GM21576 (cell line): ENCODE data around the gene CATSPER2.
"Not testable (repeated sequence)": the region's sequence is repeated elsewhere in the genome, so short reads cannot be mapped to it uniquely, and the experiment has no call there.

ENCODE experiments used
- ATAC-seq: cut with Tn5 transposase; IDR thresholded peaks from one replicate; pipeline ENCODE4 v1.9.1; 2021; ENCODE audit warnings: mild to moderate bottlenecking, moderate library complexity; ENCODE audit not compliant: unreplicated experiment

The CATSPER2 gene

DNA sequence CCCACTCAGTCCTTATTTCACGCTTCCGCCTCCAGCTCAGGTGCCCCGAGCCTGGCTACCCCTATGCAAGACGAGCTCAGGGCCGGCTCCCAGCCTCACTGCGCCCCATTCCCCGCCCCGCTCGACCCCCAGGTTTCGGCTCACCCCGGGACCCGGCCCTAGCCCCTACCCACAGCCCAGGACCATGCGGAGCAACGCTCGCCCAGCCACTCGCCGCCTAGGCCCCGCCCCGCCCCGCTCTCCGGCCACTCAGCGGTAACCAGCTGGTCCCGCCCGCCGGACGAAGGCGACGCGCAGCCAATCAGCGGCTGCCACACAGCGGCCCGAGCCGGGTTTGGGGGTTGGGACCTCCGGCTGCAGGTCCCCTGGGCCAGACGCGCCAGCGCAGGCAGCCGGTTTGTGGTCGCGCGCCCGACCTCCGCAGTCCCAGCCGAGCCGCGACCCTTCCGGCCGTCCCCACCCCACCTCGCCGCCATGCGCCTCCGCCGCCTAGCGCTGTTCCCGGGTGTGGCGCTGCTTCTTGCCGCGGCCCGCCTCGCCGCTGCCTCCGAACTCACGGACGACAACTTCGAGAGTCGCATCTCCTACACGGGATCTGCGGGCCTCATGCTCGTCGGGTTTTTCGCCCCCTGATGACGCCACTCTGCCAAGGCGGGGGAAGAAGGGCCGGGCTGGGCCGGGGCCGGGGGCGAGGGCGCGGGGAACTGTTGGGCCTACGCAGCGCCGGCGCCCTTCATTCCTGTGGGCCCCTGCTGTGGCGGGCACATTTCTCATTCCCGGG is at the start of gene CATSPER2:
CATSPER2 (minus strand) TSS at position 196 of the 781 bp plus-strand sequence. CDS start 783 bp downstream, outside the sequence.
- ATAC-seq = no peak

DNA sequence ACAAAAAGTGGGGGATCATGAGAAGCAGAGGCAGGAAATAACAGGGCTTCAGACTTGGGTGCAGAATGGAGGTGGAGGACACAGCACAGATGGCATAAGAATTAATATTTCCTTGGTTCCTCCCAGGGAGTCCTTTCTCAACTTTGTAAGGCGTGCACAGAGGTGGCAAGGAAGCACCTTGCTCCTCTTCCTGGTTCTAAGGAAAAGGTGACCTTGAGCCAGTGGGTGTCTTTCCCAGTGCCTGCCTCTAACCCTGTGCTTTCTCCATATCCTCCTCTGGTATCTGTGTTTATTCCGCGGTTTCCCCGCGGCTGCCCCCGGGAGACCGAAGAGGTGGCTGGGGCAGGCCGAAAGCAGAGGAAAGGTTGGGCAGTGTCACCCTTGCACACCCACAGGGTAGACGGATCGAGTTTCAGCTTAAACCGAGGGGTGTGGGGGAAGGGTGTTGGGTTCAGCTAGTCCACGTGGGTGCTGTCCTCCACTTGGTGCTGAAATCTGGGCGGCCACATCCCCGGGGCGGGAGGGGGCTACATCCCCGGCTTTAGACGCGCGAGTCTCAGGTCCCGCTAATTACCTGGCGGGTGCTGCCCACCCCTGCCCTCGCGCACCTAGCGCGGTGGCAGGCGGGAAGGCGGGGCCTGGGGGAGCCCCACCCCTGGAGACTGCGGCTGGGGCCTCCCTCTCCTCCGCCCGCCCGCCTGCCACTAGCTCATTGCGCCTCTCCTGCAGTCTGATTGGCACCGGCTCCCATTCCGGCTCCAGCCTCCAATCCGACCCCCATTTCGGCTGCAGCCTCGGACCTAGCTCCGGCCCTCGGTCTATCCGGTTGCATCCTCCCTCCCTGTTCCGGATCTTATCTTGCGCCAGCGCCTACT is 44.7 kb upstream of the CATSPER2 start, which contains the start of gene CKMT1A:
CKMT1A (plus strand) TSS at position 712 of the 875 bp plus-strand sequence. CDS start 192 bp downstream, outside the sequence.
- ATAC-seq = not testable (repeated sequence)

DNA sequence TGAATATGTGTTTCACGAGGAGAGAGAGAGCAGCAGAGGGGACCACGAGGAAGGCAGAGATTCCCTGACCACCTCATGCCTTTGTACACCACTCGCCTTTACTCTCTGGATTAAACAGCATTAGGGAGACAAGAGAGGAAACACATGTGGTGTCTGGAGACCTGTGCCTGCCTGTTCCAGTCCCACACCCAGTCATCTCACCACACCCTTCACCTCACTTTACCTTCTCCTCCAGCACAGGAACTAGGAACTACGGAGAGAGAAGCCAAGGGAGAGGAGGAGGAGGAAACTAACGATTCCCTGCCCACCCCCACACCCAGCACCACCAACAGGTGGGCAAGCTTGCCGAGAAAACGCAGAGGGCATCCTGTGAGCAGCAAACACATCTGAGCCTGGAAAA is 44.0 kb upstream of the CATSPER2 start:
- not testable (repeated sequence) for ATAC-seq

DNA sequence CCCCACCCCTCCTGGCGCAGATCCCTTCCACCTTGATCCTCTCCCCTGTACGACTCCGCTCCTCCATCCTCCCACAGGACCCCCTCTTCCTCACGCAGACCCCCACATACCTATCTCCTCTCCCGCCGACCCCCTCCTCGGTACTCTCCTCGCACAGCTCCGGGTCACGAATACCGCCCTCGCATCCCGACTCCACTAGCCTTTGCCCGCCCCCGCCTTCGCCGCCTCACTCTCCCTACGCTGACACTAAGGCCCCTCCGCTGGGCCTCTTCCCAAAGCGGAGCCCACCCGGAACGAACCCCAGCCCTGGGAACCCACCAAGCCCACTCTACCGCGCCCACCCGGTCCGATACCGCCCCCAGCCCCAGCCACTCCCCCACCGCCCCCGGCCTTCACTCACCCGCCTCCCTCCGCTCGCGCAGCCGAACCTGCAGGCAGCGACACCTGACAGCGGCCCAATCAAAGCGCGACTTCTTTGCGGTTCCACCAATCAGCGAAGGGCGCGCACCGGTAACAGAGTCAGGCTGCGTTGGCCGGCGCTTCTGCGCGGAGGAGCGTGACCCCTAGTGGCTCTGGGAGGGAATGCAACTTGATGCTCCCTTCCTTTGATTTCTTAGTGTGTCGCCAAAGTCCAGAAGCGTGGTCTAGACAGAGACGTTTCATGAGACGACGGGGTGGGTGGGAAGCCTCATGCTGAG is 41.1 kb upstream of the CATSPER2 start:
- peak; percentile 95 for ATAC-seq

DNA sequence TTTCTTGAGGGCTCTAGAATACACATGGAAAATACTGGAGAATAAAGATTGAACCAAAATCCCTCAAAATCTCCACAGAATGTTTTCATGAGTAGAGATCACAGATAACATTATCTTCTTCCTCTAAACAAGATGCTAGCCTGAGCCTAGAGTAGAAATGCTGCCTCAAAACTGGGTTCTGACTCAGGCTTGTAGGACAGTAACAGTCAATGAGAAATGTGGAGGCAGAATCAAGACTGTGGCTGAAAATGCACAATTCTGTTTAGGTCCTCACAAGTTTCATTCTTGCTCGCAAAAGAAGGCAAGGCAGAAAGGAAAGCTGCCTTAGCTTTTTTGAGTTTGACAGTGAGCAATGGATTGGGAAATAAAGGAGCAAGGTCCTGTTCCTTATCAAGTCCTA is 25.5 kb upstream of the CATSPER2 start:
- not testable (repeated sequence) for ATAC-seq

DNA sequence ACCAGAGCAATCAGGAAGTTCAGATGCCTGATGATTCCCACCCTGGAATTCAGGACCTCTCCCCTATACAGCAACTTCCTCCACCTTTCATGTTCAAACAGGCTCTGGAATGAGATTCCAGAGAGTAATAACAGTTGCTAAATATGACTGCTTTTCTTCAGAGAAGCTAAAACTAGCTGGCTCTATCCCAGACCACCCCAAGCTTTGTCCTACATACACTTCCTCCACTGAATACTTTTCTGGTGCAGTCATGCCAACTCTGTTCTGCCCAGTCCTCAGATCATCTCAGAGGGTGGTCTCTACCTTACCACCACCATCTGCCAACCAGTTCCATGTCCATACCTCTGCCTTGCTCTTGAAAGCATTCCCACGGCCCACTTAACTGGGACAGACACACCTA is 17.5 kb upstream of the CATSPER2 start:
- not testable (repeated sequence) for ATAC-seq

DNA sequence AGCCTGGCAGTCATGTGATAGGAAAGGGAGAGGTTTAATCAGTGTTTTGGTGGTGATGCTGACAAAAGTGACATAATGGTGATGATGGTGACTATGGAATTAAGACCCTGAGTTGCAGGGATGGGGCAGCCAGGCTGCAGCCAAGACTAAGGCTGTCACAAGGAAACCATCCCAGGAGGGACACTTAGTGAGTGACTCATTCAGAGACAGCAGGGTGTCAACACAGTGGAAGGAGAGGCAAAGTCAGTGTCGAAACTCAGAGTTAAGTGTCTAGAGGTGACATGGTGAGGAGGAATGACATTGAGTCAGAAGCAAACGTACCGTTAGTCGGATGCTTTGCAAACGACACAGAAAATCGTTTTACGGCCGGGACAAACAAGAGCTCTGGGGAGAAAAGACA is 14.7 kb upstream of the CATSPER2 start:
- not testable (repeated sequence) for ATAC-seq

DNA sequence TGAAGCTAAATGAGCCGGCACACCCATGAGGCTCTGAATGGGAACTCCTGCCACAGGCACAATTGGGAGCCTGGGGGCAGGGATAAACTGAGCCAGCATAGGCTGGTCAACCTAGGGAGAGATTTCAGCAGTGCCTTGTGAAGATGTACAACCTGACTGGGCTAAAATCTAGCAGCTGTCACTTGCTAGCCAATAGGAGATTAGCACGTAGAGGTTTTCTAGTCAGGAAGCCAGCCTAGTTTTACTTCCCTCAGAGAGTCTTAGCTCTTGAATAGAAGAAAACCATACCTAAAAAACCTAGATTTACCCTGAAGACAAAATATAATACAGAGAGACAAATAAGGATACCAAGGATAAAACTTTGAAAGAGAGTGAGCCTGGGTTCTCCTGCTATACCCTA is 13.6 kb upstream of the CATSPER2 start:
- ATAC-seq = not testable (repeated sequence)

DNA sequence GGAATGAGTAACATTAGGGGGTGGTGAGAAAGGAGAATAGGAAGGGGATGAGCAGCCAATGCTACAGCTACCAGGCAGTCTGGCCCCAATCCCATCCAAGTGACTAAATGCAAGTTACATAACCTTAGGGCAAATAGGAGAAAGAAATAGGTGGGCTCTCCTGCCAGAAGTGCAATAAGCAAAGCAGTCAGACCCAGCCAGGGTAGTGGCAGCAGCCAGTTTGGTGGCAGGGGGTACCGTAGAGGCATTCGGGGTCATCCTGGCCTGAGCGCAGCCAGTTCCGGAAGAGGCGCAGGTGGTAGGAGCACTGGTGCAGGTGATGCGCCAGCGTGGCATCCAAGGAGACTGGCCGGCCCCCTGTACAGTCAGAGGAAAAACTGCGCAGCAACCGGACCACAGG is 11.1 kb upstream of the CATSPER2 start:
- not testable (repeated sequence) for ATAC-seq

DNA sequence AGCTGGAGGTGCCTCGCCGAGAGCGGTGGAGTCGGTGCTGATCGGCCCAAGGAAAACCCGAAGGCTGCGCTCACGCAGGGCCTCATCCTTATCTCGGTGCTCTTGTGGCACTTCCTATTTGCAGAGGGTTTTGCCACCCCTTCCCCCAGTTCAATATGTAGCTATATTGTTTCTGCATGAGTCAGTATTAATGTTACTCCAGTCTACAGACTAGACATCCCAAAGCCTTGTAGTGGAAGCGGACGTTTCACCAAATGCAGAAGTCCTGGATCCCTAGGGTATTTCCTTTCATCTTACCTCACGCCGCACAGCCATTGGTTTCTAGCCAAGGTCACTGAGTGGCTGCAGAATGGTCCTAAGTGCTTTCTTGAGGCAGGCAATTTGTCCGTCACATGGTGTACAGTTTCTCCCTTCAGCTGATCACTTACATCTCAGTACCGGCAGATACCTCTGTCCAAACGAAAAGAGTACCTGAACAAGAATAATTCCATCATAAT is 834 bp upstream of the CATSPER2 start:
- not testable (repeated sequence) for ATAC-seq

DNA sequence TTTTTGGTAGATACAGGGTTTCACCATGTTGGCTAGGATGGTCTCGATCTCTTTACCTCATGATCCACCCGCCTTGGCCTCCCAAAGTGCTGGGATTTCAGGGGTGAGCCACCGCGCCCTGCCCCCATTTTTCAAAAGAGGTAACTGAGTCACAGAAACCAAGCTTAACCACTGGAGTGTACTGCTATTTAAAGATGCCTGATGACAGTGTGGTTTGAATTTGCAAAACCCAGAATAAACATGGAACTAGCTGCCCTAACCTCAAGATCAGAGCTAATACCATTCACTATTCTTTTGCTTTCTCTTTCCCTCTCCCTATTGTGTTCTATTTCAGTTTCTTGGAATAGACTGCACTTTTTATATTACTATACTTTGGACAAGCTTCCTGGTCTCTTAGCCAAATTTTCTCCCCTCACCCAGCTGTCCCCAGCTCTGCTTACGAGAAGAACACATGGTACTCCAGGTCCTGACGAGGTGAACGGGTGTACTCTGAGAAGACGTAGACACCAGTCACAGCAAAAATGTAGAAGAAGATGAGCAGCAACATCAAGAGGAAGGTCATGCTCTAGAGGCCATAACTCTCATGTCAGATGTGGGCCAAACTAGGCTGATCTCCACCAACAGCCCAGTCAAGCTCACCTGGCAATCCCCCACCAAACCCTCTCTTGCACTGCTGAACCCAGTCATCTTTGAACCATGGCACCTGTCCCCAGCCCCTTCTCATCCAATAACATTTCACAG is 10.0 kb downstream of the CATSPER2 start:
- peak; percentile 62 for ATAC-seq

DNA sequence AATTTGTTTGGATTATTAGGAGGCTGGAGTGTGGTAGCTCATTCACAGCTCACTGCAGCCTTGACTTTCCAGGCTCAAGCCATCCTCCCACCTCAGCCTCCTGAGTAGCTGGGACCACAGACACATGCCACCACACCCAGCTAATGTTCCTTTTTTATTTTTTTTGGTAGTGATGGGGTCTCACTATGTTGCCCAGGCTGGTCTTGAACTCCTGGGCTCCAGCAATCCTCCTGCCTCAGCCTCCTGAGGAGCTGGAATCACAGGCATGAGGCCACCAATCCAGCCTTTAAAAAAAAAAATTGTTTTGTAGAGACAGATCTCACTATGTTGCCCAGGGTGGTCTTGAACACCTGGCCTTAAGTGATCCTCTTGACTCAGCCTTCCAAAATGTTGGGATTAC is 21.7 kb downstream of the CATSPER2 start:
- ATAC-seq = not testable (repeated sequence)

DNA sequence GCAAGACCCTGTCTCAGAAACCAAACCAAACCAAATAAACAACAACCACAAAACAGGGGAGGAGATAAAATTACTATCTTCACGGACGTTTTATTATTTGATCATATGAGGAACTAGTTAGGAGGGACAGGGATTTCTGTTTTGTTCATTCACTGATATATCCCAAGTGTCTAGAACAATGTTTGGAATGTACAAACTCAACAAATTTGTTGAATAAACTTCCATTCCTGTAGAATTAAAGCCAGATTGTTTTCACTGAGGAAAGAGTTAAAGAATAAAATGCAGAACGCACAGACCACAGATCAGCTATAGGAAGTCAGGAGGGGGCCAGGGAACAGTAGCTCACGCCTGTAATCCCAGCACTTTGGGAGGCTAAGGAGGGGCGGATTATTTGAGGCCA is 23.5 kb downstream of the CATSPER2 start:
- ATAC-seq = no peak

DNA sequence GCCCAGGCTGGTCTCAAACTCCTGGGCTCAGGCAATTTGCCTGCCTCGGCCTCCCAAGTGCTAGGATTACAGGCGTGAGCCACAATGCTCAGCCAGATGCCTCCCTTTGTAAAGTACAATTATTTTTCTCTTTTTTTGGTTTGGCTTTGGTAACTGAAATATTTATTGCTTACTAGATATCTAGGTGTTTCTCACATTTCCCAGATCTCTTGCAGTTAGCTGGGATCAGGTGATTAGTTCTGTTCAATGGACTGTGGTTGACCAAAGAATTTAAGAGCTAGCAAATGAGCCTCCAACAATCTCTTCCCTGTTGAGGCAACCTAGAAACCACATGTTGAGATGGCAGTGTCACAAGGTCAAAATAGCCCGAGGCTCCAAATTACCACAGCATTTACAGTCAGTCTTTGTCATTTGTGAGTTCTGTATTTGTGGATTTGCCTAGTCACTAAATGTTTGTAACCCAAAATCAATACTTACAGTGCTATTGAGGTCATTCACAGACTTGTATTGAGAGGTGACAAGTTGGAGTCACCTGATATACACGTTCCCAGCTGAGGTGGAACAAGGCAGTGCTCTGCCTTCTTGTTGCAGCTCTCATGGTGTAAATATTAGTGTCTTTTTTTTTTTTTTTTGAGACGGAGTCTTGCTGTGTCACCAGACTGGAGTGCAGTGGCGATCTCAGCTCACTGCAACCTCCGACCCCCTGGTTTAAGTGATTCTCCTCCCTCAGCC is 26.4 kb downstream of the CATSPER2 start:
- not testable (repeated sequence) for ATAC-seq

DNA sequence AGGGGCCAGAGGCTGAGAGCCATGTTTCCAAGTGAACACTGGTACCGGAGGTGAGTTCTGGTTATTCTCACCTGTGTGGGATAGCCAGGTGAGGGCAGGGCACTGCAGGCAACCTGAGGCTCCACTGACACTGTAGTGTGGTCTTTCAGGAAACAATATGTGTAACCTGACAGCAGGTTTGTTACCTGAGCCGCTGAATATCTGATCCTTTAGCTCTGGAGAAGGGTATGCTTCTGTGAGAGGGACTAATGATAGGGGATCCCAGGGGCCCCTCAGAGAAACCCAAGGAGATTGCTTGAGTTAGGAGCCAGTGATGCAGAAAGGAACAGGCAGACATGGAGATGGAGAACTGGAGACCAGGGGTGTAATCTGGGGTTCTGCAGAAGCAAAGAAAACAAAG is 29.9 kb downstream of the CATSPER2 start, which contains the start of gene STRC:
STRC (minus strand) TSS at position 101 of the 400 bp plus-strand sequence; CDS start at position 23, 78 bp downstream.
- ATAC-seq = not testable (repeated sequence)

DNA sequence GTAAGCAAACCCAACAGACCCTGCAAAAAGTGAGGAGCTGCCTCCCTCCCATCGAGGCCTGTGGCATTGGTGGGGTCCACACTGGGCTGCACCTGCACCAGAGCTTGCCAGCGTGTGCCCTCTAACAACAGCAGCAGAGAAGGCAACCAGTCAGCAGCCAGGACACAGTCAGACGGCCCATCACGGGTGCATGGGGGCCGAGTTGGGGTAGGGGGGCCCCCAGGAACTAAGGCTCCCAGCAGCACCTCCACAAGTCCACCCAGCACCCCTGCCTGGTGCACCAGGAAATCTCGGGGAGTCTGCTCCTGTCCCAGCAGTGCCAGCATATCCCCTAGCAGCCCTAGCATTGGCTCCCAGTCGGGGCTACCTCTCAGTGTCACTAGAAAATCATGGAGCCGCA is 30.9 kb downstream of the CATSPER2 start:
- ATAC-seq = not testable (repeated sequence)

DNA sequence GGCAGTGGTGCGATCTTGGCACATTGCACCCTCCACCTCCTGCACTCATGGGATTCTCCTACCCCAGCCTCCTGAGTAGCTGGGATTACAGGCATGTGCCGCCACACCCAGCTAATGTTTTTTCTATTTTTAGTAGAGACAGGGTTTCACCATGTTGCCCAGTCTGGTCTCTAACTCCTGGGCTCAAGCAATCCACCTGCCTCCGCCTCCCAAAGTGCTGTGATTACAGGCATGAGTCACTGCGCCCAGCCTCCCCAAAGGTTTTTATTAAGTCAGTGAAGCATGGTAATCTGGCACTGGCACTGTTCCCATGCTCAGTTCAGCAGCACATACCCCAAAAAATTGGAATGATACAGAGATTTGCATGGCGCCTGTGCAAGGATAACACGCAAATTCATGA is 46.4 kb downstream of the CATSPER2 start:
- not testable (repeated sequence) for ATAC-seq

DNA sequence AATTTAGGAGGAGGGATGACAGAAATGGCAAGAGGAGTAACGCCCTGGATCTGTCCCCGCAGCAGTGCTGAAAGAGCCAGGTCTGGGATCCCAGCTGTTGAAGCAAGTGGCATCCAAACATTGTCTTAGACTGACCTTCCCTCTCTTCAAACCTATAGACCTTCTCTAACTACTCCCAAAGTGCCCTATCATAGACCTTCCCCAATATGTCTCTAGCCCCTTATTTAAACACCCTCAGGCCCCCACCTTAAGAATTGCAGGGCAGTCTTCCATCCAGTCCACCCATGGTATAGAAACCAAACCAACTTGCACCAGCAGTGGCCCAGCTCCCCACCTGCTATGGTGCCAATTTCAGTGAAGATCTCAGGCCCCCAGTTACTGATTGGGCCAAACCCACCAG is 48.4 kb downstream of the CATSPER2 start:
- not testable (repeated sequence) for ATAC-seq

DNA sequence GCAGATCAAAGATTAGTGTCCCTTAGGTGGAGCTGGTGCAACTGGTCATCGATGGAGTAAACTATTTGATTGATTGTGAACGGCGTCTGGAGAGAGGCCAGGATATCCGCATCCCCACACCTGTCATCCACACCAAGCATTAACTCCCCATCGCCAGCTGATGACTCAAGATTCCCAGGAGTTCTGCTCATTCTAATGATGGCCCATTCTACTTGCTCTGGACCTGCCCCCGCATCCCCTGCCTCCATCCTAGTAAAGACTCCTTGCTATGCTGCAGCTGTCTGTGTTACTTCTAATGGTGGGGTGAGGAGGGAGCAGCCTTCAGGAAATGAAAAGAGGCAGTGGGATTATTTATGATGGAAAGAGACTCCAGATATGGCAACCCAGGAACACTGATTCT is 49.5 kb downstream of the CATSPER2 start:
- not testable (repeated sequence) for ATAC-seq
